HepG2 (cell line): Measurements from ENCODE around the gene NOL8. TPM values are rescaled to one million over a fixed set of nuclear protein-coding genes. Genes with fewer than 3 reads are reported as not detected.
A peak's percentile ranks its signal among the peaks of the same experiment; 100 is the strongest.

ENCODE experiments used
- HIVEP1 ChIP-seq: sonication (generic); formaldehyde crosslinking; IDR thresholded peaks from 2 replicates; pipeline ENCODE4 v1.4.0; 2020; ENCODE audit warnings: mild to moderate bottlenecking, missing genetic modification reagents
- MAZ ChIP-seq, 2 experiments: sonication (generic) in 1 of 2; formaldehyde crosslinking in 1 of 2; IDR thresholded peaks; 2 replicates each; pipeline versions ENCODE4 v1.5.0 to v1.6.1; 2012 to 2020; ENCODE audit warnings: low read depth in 2 of 2, mild to moderate bottlenecking in 2 of 2, borderline replicate concordance in 1 of 2, improper control_type of control experiment in 1 of 2, low read length in 1 of 2, missing genetic modification reagents in 1 of 2, moderate library complexity in 1 of 2
- MBD4 ChIP-seq: IDR thresholded peaks from 2 replicates; pipeline ENCODE4 v1.6.1; 2012; ENCODE audit warnings: low read length, inconsistent platforms, borderline replicate concordance
- NR3C1 ChIP-seq: sonication (generic); formaldehyde crosslinking; IDR thresholded peaks from 2 replicates; pipeline ENCODE4 v1.4.0; 2020; ENCODE audit warnings: missing genetic modification reagents
- PAX8 ChIP-seq: sonication (generic); formaldehyde crosslinking; IDR thresholded peaks from 2 replicates; pipeline ENCODE4 v1.8.0; 2022; ENCODE audit warnings: mild to moderate bottlenecking, missing genetic modification reagents, borderline replicate concordance
- SCMH1 ChIP-seq: sonication (generic); formaldehyde crosslinking; IDR thresholded peaks from 2 replicates; pipeline ENCODE4 v1.9.0; 2021; ENCODE audit warnings: missing genetic modification reagents, mild to moderate bottlenecking, borderline replicate concordance
- TAF1 ChIP-seq: sonication (generic); formaldehyde crosslinking; IDR thresholded peaks from 2 replicates; pipeline ENCODE4 v1.4.0; 2020; ENCODE audit warnings: missing genetic modification reagents
- TIGD3 ChIP-seq: sonication (generic); formaldehyde crosslinking; IDR thresholded peaks from 2 replicates; pipeline ENCODE4 v1.5.1; 2020; ENCODE audit warnings: mild to moderate bottlenecking, missing genetic modification reagents, borderline replicate concordance
- ZFX ChIP-seq: sonication (generic); formaldehyde crosslinking; IDR thresholded peaks from 2 replicates; pipeline ENCODE4 v1.4.0; 2020; ENCODE audit warnings: mild to moderate bottlenecking, low read depth, missing genetic modification reagents, moderate library complexity
- ZIK1 ChIP-seq: sonication (generic); formaldehyde crosslinking; IDR thresholded peaks from 2 replicates; pipeline ENCODE4 v1.5.0; 2020; ENCODE audit warnings: mild to moderate bottlenecking, low read depth, missing genetic modification reagents, borderline replicate concordance
- ZNF160 ChIP-seq: sonication (generic); formaldehyde crosslinking; IDR thresholded peaks from 2 replicates; pipeline ENCODE4 v1.8.0; 2022; ENCODE audit warnings: mild to moderate bottlenecking, inconsistent platforms, missing genetic modification reagents
- ZNF224 ChIP-seq: sonication (generic); formaldehyde crosslinking; IDR thresholded peaks from 2 replicates; pipeline ENCODE4 v1.5.0; 2020; ENCODE audit warnings: mild to moderate bottlenecking, missing genetic modification reagents
- ZNF234 ChIP-seq: sonication (generic); formaldehyde crosslinking; conservative IDR thresholded peaks from 2 replicates; pipeline ENCODE4 v1.5.1; 2020; ENCODE audit warnings: mild to moderate bottlenecking, missing genetic modification reagents
- ZNF274 ChIP-seq: sonication (generic); formaldehyde crosslinking; IDR thresholded peaks from 2 replicates; pipeline ENCODE4 v1.5.1; 2020; ENCODE audit warnings: mild to moderate bottlenecking, missing genetic modification reagents
- ZNF749 ChIP-seq: sonication (generic); formaldehyde crosslinking; IDR thresholded peaks from 2 replicates; pipeline ENCODE4 v1.8.0; 2022; ENCODE audit warnings: mild to moderate bottlenecking, missing genetic modification reagents, moderate library complexity, borderline replicate concordance
- polyA plus RNA-seq, 8 experiments: library from polyadenylated mRNA; depleted of rRNA in 3 of 8; stranded (reverse) in 7 of 8; unstranded in 1 of 8; fragments of >200 nt; fragmentation: Illumina TruSeq in 4 of 8; extraction: Trizol in 4 of 8; gene quantifications; 2 replicates each; pipeline versions ENCODE4 v1.2.1 to v1.2.3, GENCODE V29; 2011 to 2016; ENCODE audit warnings: low read depth in 4 of 8, missing spikeins in 1 of 8, mixed read lengths in 1 of 8; ENCODE audit not compliant: insufficient read depth in 1 of 8
- total RNA-seq, 5 experiments: library from RNA; depleted of rRNA; stranded (reverse); fragments of >200 nt; fragmentation: Illumina TruSeq; extraction: Trizol; gene quantifications; 2 replicates each; pipeline ENCODE4 v1.2.3, GENCODE V29; 2016; ENCODE audit warnings: low read depth in 1 of 5
- TF ChIP-seq, protein P1 (sequence below): IDR thresholded peaks from 2 replicates; pipeline ENCODE4 v1.6.1; 2016; ENCODE audit warnings: low read depth, missing genetic modification reagents, missing compliant biosample characterization
- TF ChIP-seq, protein P2 (sequence below): sonication (generic); formaldehyde crosslinking; conservative IDR thresholded peaks from 2 replicates; pipeline ENCODE4 v1.4.0; 2020; ENCODE audit warnings: missing genetic modification reagents
- TF ChIP-seq, protein P3 (sequence below): sonication (generic); formaldehyde crosslinking; IDR thresholded peaks from 2 replicates; pipeline ENCODE4 v1.5.0; 2020; ENCODE audit warnings: missing genetic modification reagents, mild to moderate bottlenecking, borderline replicate concordance

Gene NOL8
- total and polyA plus RNA-seq, 2 of the 13 experiments (the other 11 are each of a cell fraction or from before 2014, with no cell fraction given), result 12.8 to 36.3 TPM

DNA sequence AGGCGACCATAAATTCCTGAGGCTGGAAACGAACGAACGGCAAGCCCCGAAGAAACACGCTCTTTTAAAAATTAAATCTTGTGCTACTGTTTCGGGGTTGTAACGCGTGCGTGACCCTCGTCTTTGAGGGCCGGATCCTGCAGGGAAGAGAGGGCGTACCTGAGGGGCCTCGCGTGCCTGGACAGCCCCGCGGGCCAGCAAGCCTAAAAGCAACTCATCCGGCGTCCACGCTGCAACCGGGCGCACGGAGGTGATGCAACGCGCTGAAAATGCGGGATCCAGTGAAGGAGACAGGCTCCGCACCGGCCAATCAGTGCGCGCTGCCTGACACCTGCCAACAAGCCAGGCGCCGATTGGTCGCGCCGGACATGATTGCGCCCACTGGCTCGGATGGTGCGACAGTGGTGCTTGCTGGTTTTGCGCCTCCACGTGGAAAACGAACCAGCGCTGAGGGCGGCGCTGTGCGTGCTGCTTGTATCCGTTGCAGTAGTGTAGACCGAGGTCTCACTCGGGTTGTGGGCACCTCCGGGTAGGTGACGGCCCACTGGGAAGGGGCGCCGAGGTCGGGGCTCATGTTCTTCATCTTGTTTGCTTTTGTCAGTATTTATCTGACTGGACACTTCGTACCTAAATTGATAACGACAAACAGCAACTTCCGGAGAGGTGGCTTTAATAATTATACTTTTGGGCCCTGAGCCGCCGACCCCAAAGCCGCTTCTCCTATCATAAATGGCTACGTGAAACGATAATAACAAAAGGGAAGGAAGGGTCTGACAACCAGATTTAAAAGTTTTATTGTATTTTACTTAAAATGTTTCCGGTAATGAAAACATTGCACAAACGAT is 31.5 kb downstream of the NOL8 start, which contains the start of gene IARS1 (continued):
- peak; percentile 92 for TF ChIP-seq TAF1
- TF ChIP-seq, protein P1, sequence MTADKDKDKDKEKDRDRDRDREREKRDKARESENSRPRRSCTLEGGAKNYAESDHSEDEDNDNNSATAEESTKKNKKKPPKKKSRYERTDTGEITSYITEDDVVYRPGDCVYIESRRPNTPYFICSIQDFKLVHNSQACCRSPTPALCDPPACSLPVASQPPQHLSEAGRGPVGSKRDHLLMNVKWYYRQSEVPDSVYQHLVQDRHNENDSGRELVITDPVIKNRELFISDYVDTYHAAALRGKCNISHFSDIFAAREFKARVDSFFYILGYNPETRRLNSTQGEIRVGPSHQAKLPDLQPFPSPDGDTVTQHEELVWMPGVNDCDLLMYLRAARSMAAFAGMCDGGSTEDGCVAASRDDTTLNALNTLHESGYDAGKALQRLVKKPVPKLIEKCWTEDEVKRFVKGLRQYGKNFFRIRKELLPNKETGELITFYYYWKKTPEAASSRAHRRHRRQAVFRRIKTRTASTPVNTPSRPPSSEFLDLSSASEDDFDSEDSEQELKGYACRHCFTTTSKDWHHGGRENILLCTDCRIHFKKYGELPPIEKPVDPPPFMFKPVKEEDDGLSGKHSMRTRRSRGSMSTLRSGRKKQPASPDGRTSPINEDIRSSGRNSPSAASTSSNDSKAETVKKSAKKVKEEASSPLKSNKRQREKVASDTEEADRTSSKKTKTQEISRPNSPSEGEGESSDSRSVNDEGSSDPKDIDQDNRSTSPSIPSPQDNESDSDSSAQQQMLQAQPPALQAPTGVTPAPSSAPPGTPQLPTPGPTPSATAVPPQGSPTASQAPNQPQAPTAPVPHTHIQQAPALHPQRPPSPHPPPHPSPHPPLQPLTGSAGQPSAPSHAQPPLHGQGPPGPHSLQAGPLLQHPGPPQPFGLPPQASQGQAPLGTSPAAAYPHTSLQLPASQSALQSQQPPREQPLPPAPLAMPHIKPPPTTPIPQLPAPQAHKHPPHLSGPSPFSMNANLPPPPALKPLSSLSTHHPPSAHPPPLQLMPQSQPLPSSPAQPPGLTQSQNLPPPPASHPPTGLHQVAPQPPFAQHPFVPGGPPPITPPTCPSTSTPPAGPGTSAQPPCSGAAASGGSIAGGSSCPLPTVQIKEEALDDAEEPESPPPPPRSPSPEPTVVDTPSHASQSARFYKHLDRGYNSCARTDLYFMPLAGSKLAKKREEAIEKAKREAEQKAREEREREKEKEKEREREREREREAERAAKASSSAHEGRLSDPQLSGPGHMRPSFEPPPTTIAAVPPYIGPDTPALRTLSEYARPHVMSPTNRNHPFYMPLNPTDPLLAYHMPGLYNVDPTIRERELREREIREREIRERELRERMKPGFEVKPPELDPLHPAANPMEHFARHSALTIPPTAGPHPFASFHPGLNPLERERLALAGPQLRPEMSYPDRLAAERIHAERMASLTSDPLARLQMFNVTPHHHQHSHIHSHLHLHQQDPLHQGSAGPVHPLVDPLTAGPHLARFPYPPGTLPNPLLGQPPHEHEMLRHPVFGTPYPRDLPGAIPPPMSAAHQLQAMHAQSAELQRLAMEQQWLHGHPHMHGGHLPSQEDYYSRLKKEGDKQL (CRISPR knock-in tag), result no peak
- TF ChIP-seq HIVEP1 (CRISPR knock-in tag), result no peak
- TF ChIP-seq SCMH1 (CRISPR knock-in tag), result no peak
- TF ChIP-seq, protein P2, sequence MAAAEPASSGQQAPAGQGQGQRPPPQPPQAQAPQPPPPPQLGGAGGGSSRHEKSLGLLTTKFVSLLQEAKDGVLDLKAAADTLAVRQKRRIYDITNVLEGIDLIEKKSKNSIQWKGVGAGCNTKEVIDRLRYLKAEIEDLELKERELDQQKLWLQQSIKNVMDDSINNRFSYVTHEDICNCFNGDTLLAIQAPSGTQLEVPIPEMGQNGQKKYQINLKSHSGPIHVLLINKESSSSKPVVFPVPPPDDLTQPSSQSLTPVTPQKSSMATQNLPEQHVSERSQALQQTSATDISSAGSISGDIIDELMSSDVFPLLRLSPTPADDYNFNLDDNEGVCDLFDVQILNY, result no peak
- peak; percentile 81 for TF ChIP-seq ZIK1
- peak; percentile 69; the same call in 1 of the 2 replicates for TF ChIP-seq TIGD3 (CRISPR knock-in tag)
- TF ChIP-seq MAZ (IDR thresholded peaks at IDR 0.05; ENCODE audit: borderline replicate concordance, low read depth, low read length), result no peak
- TF ChIP-seq MAZ (CRISPR knock-in tag; IDR thresholded peaks at IDR 0.05; ENCODE audit: low read depth), result peak; percentile 89
- peak; percentile 80; the same call in 1 of the 2 replicates for TF ChIP-seq ZNF224 (CRISPR knock-in tag)
- TF ChIP-seq ZNF749, result peak; percentile 95
- peak; percentile 95 for TF ChIP-seq ZNF274 (CRISPR knock-in tag)
- TF ChIP-seq ZFX (CRISPR knock-in tag), result peak; percentile 89
- no peak for TF ChIP-seq ZNF234
- peak; percentile 90 for TF ChIP-seq ZNF160 (CRISPR knock-in tag)
- no peak for TF ChIP-seq NR3C1 (CRISPR knock-in tag)
- no peak for TF ChIP-seq PAX8 (CRISPR knock-in tag)
- no peak for TF ChIP-seq MBD4
- TF ChIP-seq, protein P3, sequence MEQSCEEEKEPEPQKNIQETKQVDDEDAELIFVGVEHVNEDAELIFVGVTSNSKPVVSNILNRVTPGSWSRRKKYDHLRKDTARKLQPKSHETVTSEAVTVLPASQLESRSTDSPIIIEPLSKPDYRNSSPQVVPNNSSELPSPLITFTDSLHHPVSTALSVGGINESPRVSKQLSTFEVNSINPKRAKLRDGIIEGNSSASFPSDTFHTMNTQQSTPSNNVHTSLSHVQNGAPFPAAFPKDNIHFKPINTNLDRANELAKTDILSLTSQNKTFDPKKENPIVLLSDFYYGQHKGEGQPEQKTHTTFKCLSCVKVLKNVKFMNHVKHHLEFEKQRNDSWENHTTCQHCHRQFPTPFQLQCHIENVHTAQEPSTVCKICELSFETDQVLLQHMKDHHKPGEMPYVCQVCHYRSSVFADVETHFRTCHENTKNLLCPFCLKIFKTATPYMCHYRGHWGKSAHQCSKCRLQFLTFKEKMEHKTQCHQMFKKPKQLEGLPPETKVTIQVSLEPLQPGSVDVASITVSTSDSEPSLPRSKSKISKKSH (CRISPR knock-in tag), result peak; percentile 95; the same call in 1 of the 2 replicates
